Small intestine (tissue), 7 donors: Measurements from ENCODE around the gene CCDC74B. TPM values are rescaled to one million over a fixed set of nuclear protein-coding genes. Genes with fewer than 3 reads are reported as not detected.
"Not testable (repeated sequence)": the region's sequence is repeated elsewhere in the genome, so short reads cannot be mapped to it uniquely, and the experiment has no call there.

Source experiments
- DNase-seq, 2 donors: peaks; one replicate each; pipeline versions ENCODE4 v3.0.0 to v3.0.0-alpha.2; 2013
- FAIRE-seq: peaks from 2 replicates; lab custom pipeline; 2012; peaks lifted over from hg19 to GRCh38; lab: Jason Lieb, UNC
- H3K27ac ChIP-seq, 3 donors: one replicate each; pipeline ENCODE4 v1.5.1; 2013; ENCODE audit warnings: low read length in 2 of 3, mild to moderate bottlenecking in 2 of 3, control low read depth in 1 of 3, inconsistent platforms in 1 of 3, low read depth in 1 of 3, moderate library complexity in 1 of 3
- H3K27me3 ChIP-seq, 3 donors: one replicate each; pipeline ENCODE4 v1.6.1; 2013; ENCODE audit warnings: low read length in 3 of 3, inconsistent platforms in 1 of 3; ENCODE audit not compliant: control insufficient read depth in 3 of 3, insufficient read depth in 3 of 3
- H3K36me3 ChIP-seq, 3 donors: one replicate each; pipeline ENCODE4 v1.6.1; 2013; ENCODE audit warnings: low read length in 3 of 3, inconsistent platforms in 1 of 3, low read depth in 1 of 3, mild to moderate bottlenecking in 1 of 3, moderate library complexity in 1 of 3; ENCODE audit not compliant: control insufficient read depth in 3 of 3, insufficient read depth in 2 of 3
- H3K4me1 ChIP-seq, 3 donors: one replicate each; pipeline ENCODE4 v1.6.1; 2013; ENCODE audit warnings: low read length in 2 of 3, inconsistent platforms in 1 of 3, low read depth in 1 of 3, mild to moderate bottlenecking in 1 of 3, moderate library complexity in 1 of 3; ENCODE audit not compliant: control insufficient read depth in 3 of 3, insufficient read depth in 2 of 3
- H3K4me3 ChIP-seq, 3 donors: one replicate each; pipeline ENCODE4 v1.5.1; 2013; ENCODE audit warnings: low read length in 3 of 3, control low read depth in 1 of 3, inconsistent platforms in 1 of 3, low read depth in 1 of 3, mild to moderate bottlenecking in 1 of 3, moderate library complexity in 1 of 3
- H3K9me3 ChIP-seq, 2 donors: one replicate each; pipeline ENCODE4 v1.6.1; 2013; ENCODE audit warnings: low read depth in 1 of 2, low read length in 1 of 2; ENCODE audit not compliant: control insufficient read depth in 2 of 2, insufficient read depth in 1 of 2
- WGBS, 3 donors: extraction: QIAGEN DNeasy Blood & Tissue Kit; methylation state at CpG; one replicate each; pipeline ENCODE4 v1.1.7; 2013; 5-methylcytosine and 5-hydroxymethylcytosine counted together
- polyA plus RNA-seq, 4 donors: library from polyadenylated mRNA; stranded (reverse) in 3 of 4; unstranded in 1 of 4; fragments of 200-250 nt in 3 of 4; fragments of 120-200 nt in 1 of 4; gene quantifications; one replicate each; pipeline versions ENCODE4 v1.2.1 to v1.2.3, GENCODE V29; 2013
- donor health status: healthy with polysubstance abuse.
- donor health status: control.
- donor health status: control.
- donor health status: Bipolar disorder and iron deficiency.
- donor health status: healthy.

The CCDC74B gene
- polyA plus RNA-seq, 4 donors, result 0.81 to 1.5 TPM; not detected in 2

GRCh38 chr2:130186391-130186790 is 41.5 kb upstream of the CCDC74B start:
- peaks cover 0 to 14% (median 3%) of the 10 kb centered on the region in 3 donors for H3K4me1 ChIP-seq
- no peak for DNase-seq
- no peak overlapping the region for H3K4me3 ChIP-seq
- peaks cover 0 to 41% (median 0%) of the 10 kb centered on the region in 3 donors for H3K36me3 ChIP-seq
- 87 to 91% (median 88%) methylated on average over 5 of the region's 5 CpGs for WGBS, 3 donors
- no peak for FAIRE-seq
- H3K27ac ChIP-seq, result no peak overlapping the region
- no peaks in the 10 kb centered on the region for H3K27me3 ChIP-seq
- no peaks in the 10 kb centered on the region for H3K9me3 ChIP-seq

GRCh38 chr2:130185896-130186295 is 41.0 kb upstream of the CCDC74B start:
- DNase-seq (no peak), FAIRE-seq (no peak)
- Histone ChIP-seq H3K9me3 (no peaks in the 10 kb centered on the region), H3K36me3 (peaks cover 0 to 36% (median 0%) of the 10 kb centered on the region in 3 donors), H3K4me3 (no peak overlapping the region), H3K27ac (no peak overlapping the region), H3K4me1 (peaks cover 0 to 14% (median 3%) of the 10 kb centered on the region in 3 donors), H3K27me3 (no peaks in the 10 kb centered on the region)
- 76 to 86% (median 82%) methylated on average over 3 to 4 of the region's 4 CpGs for WGBS, 3 donors

- 85 to 94% (median 91%) methylated on average over 9 to 10 of the region's 10 CpGs for WGBS, 3 donors
- DNase-seq, result no peak
- Histone ChIP-seq H3K4me3 (no peak overlapping the region), H3K36me3 (peaks cover 0 to 35% (median 0%) of the 10 kb centered on the region in 3 donors), H3K27ac (no peak overlapping the region), H3K9me3 (no peaks in the 10 kb centered on the region), H3K27me3 (no peaks in the 10 kb centered on the region), H3K4me1 (peaks cover 3 to 17% (median 4%) of the 10 kb centered on the region in 3 donors)
- FAIRE-seq, result no peak
These were observed 40.5 kb upstream of the CCDC74B start for GRCh38 chr2:130185436-130185835.

GRCh38 chr2:130183512-130184373 is 38.8 kb upstream of the CCDC74B start:
- Histone ChIP-seq H3K4me1 (peaks cover 3 to 20% (median 8%) of the 10 kb centered on the region in 3 donors), H3K27ac (peak overlapping the region in 1 of 3 donors; percentile 17), H3K9me3 (no peaks in the 10 kb centered on the region), H3K4me3 (peak overlapping the region in 1 of 3 donors; percentile 40), H3K36me3 (peaks cover 0 to 33% (median 0%) of the 10 kb centered on the region in 3 donors), H3K27me3 (no peaks in the 10 kb centered on the region)
- FAIRE-seq, result no peak
- peak in 1 of 2 donors; percentile 39 for DNase-seq
- WGBS, 3 donors, result 72 to 86% (median 81%) methylated on average over 23 to 26 of the region's 26 CpGs

- WGBS, 3 donors, result 24 to 27% (median 25%) methylated on average over 13 to 23 of the region's 23 CpGs
- Histone ChIP-seq H3K27ac (peak overlapping the region in 2 of 3 donors; percentile 17 to 22), H3K36me3 (peaks cover 0 to 26% (median 0%) of the 10 kb centered on the region in 3 donors), H3K4me1 (peaks cover 3 to 20% (median 8%) of the 10 kb centered on the region in 3 donors), H3K4me3 (peak overlapping the region in 2 of 3 donors; percentile 40 to 64)
- FAIRE-seq, H3K9me3 ChIP-seq, H3K27me3 ChIP-seq: not testable (repeated sequence)
- DNase-seq, result peak in 1 of 2 donors; percentile 44
These were observed 38.1 kb upstream of the CCDC74B start for GRCh38 chr2:130182826-130183511.

GRCh38 chr2:130181880-130182682 is 37.2 kb upstream of the CCDC74B start, which contains the start of gene MZT2B:
TSS of gene MZT2B (plus strand) at chr2:130182262. CDS start at chr2:130182283, 21 bp downstream.
- Histone ChIP-seq H3K27ac (peak within 1 kb of the TSS; percentile 73 to 95 (median 85)), H3K4me1 (peaks cover 3 to 20% (median 8%) of the 10 kb centered on the region in 3 donors), H3K36me3 (peaks cover 0 to 26% (median 0%) of the 10 kb centered on the region in 3 donors), H3K4me3 (peak within 1 kb of the TSS; percentile 64 to 95 (median 90))
- not testable (repeated sequence) for H3K9me3 ChIP-seq, H3K27me3 ChIP-seq, FAIRE-seq
- WGBS, 3 donors, result 0 to 1% (median 0%) methylated on average over 51 to 84 of the region's 86 CpGs
- peak; percentile 90 to 94 for DNase-seq

- Histone ChIP-seq H3K36me3 (peaks cover 0 to 26% (median 0%) of the 10 kb centered on the region in 3 donors), H3K27ac (peak within 1 kb of the TSS; percentile 73 to 95 (median 85)), H3K9me3 (no peaks in the 10 kb centered on the region), H3K4me3 (peak within 1 kb of the TSS; percentile 64 to 95 (median 90)), H3K27me3 (no peaks in the 10 kb centered on the region), H3K4me1 (peaks cover 3 to 20% (median 8%) of the 10 kb centered on the region in 3 donors)
- 0% methylated on average over 45 to 55 of the region's 55 CpGs for WGBS, 3 donors
- FAIRE-seq (no peak), DNase-seq (peak; percentile 96 to 98)
These were observed 36.5 kb upstream of the CCDC74B start, which contains the start of gene SMPD4 for GRCh38 chr2:130181325-130181879. TSS of gene SMPD4 (minus strand) at chr2:130181602. CDS start at chr2:130176592, 5,010 bp downstream.
